ENCODE results near the gene ARHGAP4. TPM values are rescaled to one million over a fixed set of nuclear protein-coding genes. Genes with fewer than 3 reads are reported as not detected.

Gene ARHGAP4
- total RNA-seq, 4 donors from 2014 or later: 2.6 to 10.7 (median 4.4) TPM

- intact Hi-C loops (cut with DNase I; ENCODE audit: low total_unique reads): no loop called here
- Histone ChIP-seq H3K9me3 (no peaks in the 10 kb centered on the region), H3K27ac (no peak overlapping the region), H3K4me3 (no peak overlapping the region), H3K27me3 (no peaks in the 10 kb centered on the region), H3K4me1 (peaks cover 6 to 19% of the 10 kb centered on the region in 2 donors), H3K36me3 (peaks cover 0 to 25% of the 10 kb centered on the region in 2 donors)
- in situ Hi-C loops (cut with MboI; ENCODE audit: low sequenced_read_pairs in 4 of 4): loop anchor here in 1 of 4 donors (25.0 kb wide), 1 partner anchor 145 kb away; the partner anchor contains the start of genes IDH3G, SRPK3 and SSR4
- TF ChIP-seq, protein P1, sequence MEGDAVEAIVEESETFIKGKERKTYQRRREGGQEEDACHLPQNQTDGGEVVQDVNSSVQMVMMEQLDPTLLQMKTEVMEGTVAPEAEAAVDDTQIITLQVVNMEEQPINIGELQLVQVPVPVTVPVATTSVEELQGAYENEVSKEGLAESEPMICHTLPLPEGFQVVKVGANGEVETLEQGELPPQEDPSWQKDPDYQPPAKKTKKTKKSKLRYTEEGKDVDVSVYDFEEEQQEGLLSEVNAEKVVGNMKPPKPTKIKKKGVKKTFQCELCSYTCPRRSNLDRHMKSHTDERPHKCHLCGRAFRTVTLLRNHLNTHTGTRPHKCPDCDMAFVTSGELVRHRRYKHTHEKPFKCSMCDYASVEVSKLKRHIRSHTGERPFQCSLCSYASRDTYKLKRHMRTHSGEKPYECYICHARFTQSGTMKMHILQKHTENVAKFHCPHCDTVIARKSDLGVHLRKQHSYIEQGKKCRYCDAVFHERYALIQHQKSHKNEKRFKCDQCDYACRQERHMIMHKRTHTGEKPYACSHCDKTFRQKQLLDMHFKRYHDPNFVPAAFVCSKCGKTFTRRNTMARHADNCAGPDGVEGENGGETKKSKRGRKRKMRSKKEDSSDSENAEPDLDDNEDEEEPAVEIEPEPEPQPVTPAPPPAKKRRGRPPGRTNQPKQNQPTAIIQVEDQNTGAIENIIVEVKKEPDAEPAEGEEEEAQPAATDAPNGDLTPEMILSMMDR (IDR thresholded peaks at IDR 0.05 in 4 of 5, conservative IDR thresholded peaks at IDR 0.05 in 1 of 5): no peak
- TF ChIP-seq POLR2A (IDR thresholded peaks at IDR 0.05): no peak
- no peak for ATAC-seq
- no peak for DNase-seq
Observed at GRCh38 chrX:153932220-153932915, 6.3 kb upstream of the ARHGAP4 start.

GRCh38 chrX:153931748-153932147 lies 5.7 kb upstream of the ARHGAP4 start:
- no peak overlapping the region for H3K4me3 ChIP-seq
- peaks cover 0 to 25% of the 10 kb centered on the region in 2 donors for H3K36me3 ChIP-seq
- H3K27ac ChIP-seq: no peak overlapping the region
- intact Hi-C loops (cut with DNase I; ENCODE audit: low total_unique reads) (no loop called here), in situ Hi-C loops (cut with MboI; ENCODE audit: low sequenced_read_pairs in 4 of 4) (loop anchor here in 1 of 4 donors (25.0 kb wide), 1 partner anchor 144 kb away; the partner anchor contains the start of genes IDH3G, SRPK3 and SSR4)
- ATAC-seq (no peak), DNase-seq (no peak)
- TF ChIP-seq, protein P1 (IDR thresholded peaks at IDR 0.05 in 4 of 5, conservative IDR thresholded peaks at IDR 0.05 in 1 of 5): no peak
- no peak for TF ChIP-seq POLR2A (IDR thresholded peaks at IDR 0.05)
- no peaks in the 10 kb centered on the region for H3K27me3 ChIP-seq
- peaks cover 10 to 25% of the 10 kb centered on the region in 2 donors for H3K4me1 ChIP-seq
- H3K9me3 ChIP-seq: no peaks in the 10 kb centered on the region

GRCh38 chrX:153931151-153931550 lies 5.1 kb upstream of the ARHGAP4 start:
- in situ Hi-C loops (cut with MboI; ENCODE audit: low sequenced_read_pairs in 4 of 4) (loop anchor here in 1 of 4 donors (25.0 kb wide), 1 partner anchor 144 kb away; the partner anchor contains the start of genes IDH3G, SRPK3 and SSR4), intact Hi-C loops (cut with DNase I; ENCODE audit: low total_unique reads) (no loop called here)
- H3K4me3 ChIP-seq: no peak overlapping the region
- no peaks in the 10 kb centered on the region for H3K27me3 ChIP-seq
- H3K9me3 ChIP-seq: no peaks in the 10 kb centered on the region
- no peak for DNase-seq
- H3K27ac ChIP-seq: no peak overlapping the region
- no peak for ATAC-seq
- TF ChIP-seq, protein P1 (IDR thresholded peaks at IDR 0.05 in 4 of 5, conservative IDR thresholded peaks at IDR 0.05 in 1 of 5): no peak
- no peak for TF ChIP-seq POLR2A (IDR thresholded peaks at IDR 0.05)
- peaks cover 10 to 30% of the 10 kb centered on the region in 2 donors for H3K4me1 ChIP-seq
- H3K36me3 ChIP-seq: peaks cover 0 to 25% of the 10 kb centered on the region in 2 donors

- no peaks in the 10 kb centered on the region for H3K9me3 ChIP-seq
- no peak for ATAC-seq
- no peak for TF ChIP-seq POLR2A (IDR thresholded peaks at IDR 0.05)
- TF ChIP-seq, protein P1 (IDR thresholded peaks at IDR 0.05 in 4 of 5, conservative IDR thresholded peaks at IDR 0.05 in 1 of 5): no peak
- DNase-seq: no peak
- intact Hi-C loops (cut with DNase I; ENCODE audit: low total_unique reads) (no loop called here), in situ Hi-C loops (cut with MboI; ENCODE audit: low sequenced_read_pairs in 4 of 4) (loop anchor here in 1 of 4 donors (25.0 kb wide), 1 partner anchor 143 kb away; the partner anchor contains the start of genes IDH3G, SRPK3 and SSR4)
- peaks cover 10 to 26% of the 10 kb centered on the region in 2 donors for H3K4me1 ChIP-seq
- H3K27ac ChIP-seq: peak overlapping the region in 2 of 4 donors; percentile 82 to 84
- no peaks in the 10 kb centered on the region for H3K27me3 ChIP-seq
- H3K36me3 ChIP-seq: peaks cover 0 to 25% of the 10 kb centered on the region in 2 donors
- no peak overlapping the region for H3K4me3 ChIP-seq
Observed at GRCh38 chrX:153930011-153930910, 4.2 kb upstream of the ARHGAP4 start.
